ENCODE results near the gene BLTP3A. TPM values are rescaled to one million over a fixed set of nuclear protein-coding genes. Genes with fewer than 3 reads are reported as not detected.
"Not testable (repeated sequence)": the region's sequence is repeated elsewhere in the genome, so short reads cannot be mapped to it uniquely, and the experiment has no call there.

BLTP3A gene
- total and polyA plus RNA-seq, 2 donors (not counting 1 experiment from before 2014, with no cell fraction given), result 4.1 to 11.3 TPM

GRCh38 chr6:34748757-34749156 lies 43.1 kb upstream of the BLTP3A start:
- no peak overlapping the region for H3K4me3 ChIP-seq (ENCODE audit: control extremely low read depth in 1 of 5, extremely low read depth in 1 of 5, insufficient read depth in 1 of 5, low read depth in 2 of 5, low read length in 4 of 5)
- Mint-ChIP-seq H3K9me3 (ENCODE audit: insufficient read depth) (no peaks in the 10 kb centered on the region), H3K4me1 (peaks cover 10% of the 10 kb centered on the region), H3K27ac (no peak overlapping the region), H3K27me3 (no peaks in the 10 kb centered on the region), H3K4me3 (no peak overlapping the region)
- no peaks in the 10 kb centered on the region for H3K36me3 ChIP-seq (replicated peaks in 1 of 2; ENCODE audit: control extremely low read depth in 1 of 2, control insufficient read depth in 1 of 2, extremely low read depth in 1 of 2, insufficient read depth in 2 of 2, low read length in 1 of 2)
- ATAC-seq (ENCODE audit: low read depth) (no peak), DNase-seq (no peak)
- no peaks in the 10 kb centered on the region for H3K79me2 ChIP-seq (ENCODE audit: control insufficient read depth, insufficient read depth, low read length)
- H3K4me2 ChIP-seq (replicated peaks; ENCODE audit: low read depth, low read length, poor library complexity, severe bottlenecking), result no peak overlapping the region
- POLR2A ChIA-PET, result interaction anchor here (0.6 kb wide), 1 partner anchor 80 kb away, joined by 6 read pairs; no protein-coding TSS in a partner anchor
- WGBS (ENCODE audit: insufficient coverage), result 90% methylated on average over 2 of the region's 2 CpGs
- H3K4me1 ChIP-seq (ENCODE audit: control insufficient read depth in 2 of 2, insufficient read depth in 2 of 2, low read length in 2 of 2), result peaks cover 12 to 18% of the 10 kb centered on the region in 2 donors
- H3K27ac ChIP-seq (ENCODE audit: low read length in 2 of 2), result no peak overlapping the region
- H3K27me3 ChIP-seq (replicated peaks in 1 of 4; ENCODE audit: control extremely low read depth in 1 of 4, control insufficient read depth in 3 of 4, insufficient read depth in 4 of 4, low read length in 3 of 4), result no peaks in the 10 kb centered on the region
- H3K9me3 ChIP-seq (ENCODE audit: control extremely low read depth in 1 of 3, control insufficient read depth in 2 of 3, insufficient read depth in 1 of 3, low read length in 2 of 3), result no peaks in the 10 kb centered on the region
- H2AFZ ChIP-seq (ENCODE audit: insufficient read depth, low read depth, low read length, poor library complexity, severe bottlenecking), result no peak overlapping the region
- CTCF ChIA-PET, result no interaction called here
- TF ChIP-seq CTCF (IDR thresholded peaks at IDR 0.05) (no peak), EZH2 (IDR thresholded peaks at IDR 0.05; ENCODE audit: borderline replicate concordance, insufficient read depth, low read depth, low read length, poor library complexity, severe bottlenecking) (no peak)
- intact Hi-C loops (cut with micrococcal nuclease), result no loop called here
- no peaks in the 10 kb centered on the region for H4K20me1 ChIP-seq (ENCODE audit: control insufficient read depth, insufficient read depth, low read length, poor library complexity, severe bottlenecking)
- no peak overlapping the region for H3K9ac ChIP-seq (ENCODE audit: low read length)

GRCh38 chr6:34756513-34756856 lies 35.4 kb upstream of the BLTP3A start:
- Histone ChIP-seq H3K4me1 (ENCODE audit: control insufficient read depth in 2 of 2, insufficient read depth in 2 of 2, low read length in 2 of 2) (peaks cover 18 to 35% of the 10 kb centered on the region in 2 donors), H3K9ac (ENCODE audit: low read length) (peak overlapping the region; percentile 91), H3K79me2 (ENCODE audit: control insufficient read depth, insufficient read depth, low read length) (peaks cover 25% of the 10 kb centered on the region), H3K27ac (ENCODE audit: low read length in 2 of 2) (peak overlapping the region; percentile 89 to 94), H2AFZ (ENCODE audit: insufficient read depth, low read depth, low read length, poor library complexity, severe bottlenecking) (peak overlapping the region; percentile 80), H3K4me3 (ENCODE audit: control extremely low read depth in 1 of 5, extremely low read depth in 1 of 5, insufficient read depth in 1 of 5, low read depth in 2 of 5, low read length in 4 of 5) (peak overlapping the region in 4 of 5 experiments; percentile 95 to 99 (median 96)), H3K4me2 (replicated peaks; ENCODE audit: low read depth, low read length, poor library complexity, severe bottlenecking) (peak overlapping the region; percentile 73)
- H3K4me3 Mint-ChIP-seq; H4K20me1 ChIP-seq (ENCODE audit: control insufficient read depth, insufficient read depth, low read length, poor library complexity, severe bottlenecking); H3K27me3 ChIP-seq (replicated peaks in 1 of 4; ENCODE audit: control extremely low read depth in 1 of 4, control insufficient read depth in 3 of 4, insufficient read depth in 4 of 4, low read length in 3 of 4); H3K9me3 ChIP-seq (ENCODE audit: control extremely low read depth in 1 of 3, control insufficient read depth in 2 of 3, insufficient read depth in 1 of 3, low read length in 2 of 3); H3K9me3 Mint-ChIP-seq (ENCODE audit: insufficient read depth); H3K27ac Mint-ChIP-seq; ATAC-seq (ENCODE audit: low read depth); H3K36me3 ChIP-seq (replicated peaks in 1 of 2; ENCODE audit: control extremely low read depth in 1 of 2, control insufficient read depth in 1 of 2, extremely low read depth in 1 of 2, insufficient read depth in 2 of 2, low read length in 1 of 2); H3K27me3 Mint-ChIP-seq: not testable (repeated sequence)
- peak; percentile 61 for DNase-seq
- WGBS (ENCODE audit: insufficient coverage), result 23% methylated on average over 16 of the region's 17 CpGs
- ChIA-PET CTCF (interaction anchor here (0.6 to 1.5 kb wide), 9 partner anchors 25 to 1064 kb away, joined by 3 to 5 read pairs (median 3); partner anchors contain the start of gene ANKS1A), POLR2A (interaction anchor here (0.6 to 1.7 kb wide), 5 partner anchors 15 to 99 kb away, joined by 3 to 7 read pairs (median 4); partner anchors contain the start of gene BLTP3A)
- intact Hi-C loops (cut with micrococcal nuclease), result loop anchor here (2.0 to 5.0 kb wide), 5 partner anchors 84 to 519 kb away; partner anchors contain the start of genes HMGA1 and ZNF76
- TF ChIP-seq CTCF (IDR thresholded peaks at IDR 0.05), result peak; percentile 63
- H3K4me1 Mint-ChIP-seq, result peaks cover 23% of the 10 kb centered on the region
